Mononuclear cell (primary cell): Measurements from ENCODE around the gene FAM20C. TPM values are rescaled to one million over a fixed set of nuclear protein-coding genes. Genes with fewer than 3 reads are reported as not detected.

Experiments used
- H3K27me3 ChIP-seq: 2 replicates; pipeline ENCODE4 v1.6.0; 2011; ENCODE audit warnings: low read length, control low read depth; ENCODE audit not compliant: insufficient read depth
- H3K4me1 ChIP-seq: 2 replicates; pipeline ENCODE4 v1.5.1; 2011; ENCODE audit warnings: mild to moderate bottlenecking, low read length, control low read depth; ENCODE audit not compliant: insufficient read depth
- H3K4me3 ChIP-seq: 2 replicates; pipeline ENCODE4 v1.5.1; 2011; ENCODE audit warnings: mild to moderate bottlenecking, low read length, moderate library complexity
- H3K9me3 ChIP-seq: 2 replicates; pipeline ENCODE4 v1.5.1; 2011; ENCODE audit warnings: low read depth, mild to moderate bottlenecking, control low read depth, low read length
- total RNA-seq: library from RNA; depleted of rRNA; stranded (reverse); fragments of >200 nt; gene quantifications from one replicate; pipeline ENCODE4 v1.2.3, GENCODE V29; 2012

FAM20C gene
- total RNA-seq, 1 donor, result 15.3 TPM

DNA sequence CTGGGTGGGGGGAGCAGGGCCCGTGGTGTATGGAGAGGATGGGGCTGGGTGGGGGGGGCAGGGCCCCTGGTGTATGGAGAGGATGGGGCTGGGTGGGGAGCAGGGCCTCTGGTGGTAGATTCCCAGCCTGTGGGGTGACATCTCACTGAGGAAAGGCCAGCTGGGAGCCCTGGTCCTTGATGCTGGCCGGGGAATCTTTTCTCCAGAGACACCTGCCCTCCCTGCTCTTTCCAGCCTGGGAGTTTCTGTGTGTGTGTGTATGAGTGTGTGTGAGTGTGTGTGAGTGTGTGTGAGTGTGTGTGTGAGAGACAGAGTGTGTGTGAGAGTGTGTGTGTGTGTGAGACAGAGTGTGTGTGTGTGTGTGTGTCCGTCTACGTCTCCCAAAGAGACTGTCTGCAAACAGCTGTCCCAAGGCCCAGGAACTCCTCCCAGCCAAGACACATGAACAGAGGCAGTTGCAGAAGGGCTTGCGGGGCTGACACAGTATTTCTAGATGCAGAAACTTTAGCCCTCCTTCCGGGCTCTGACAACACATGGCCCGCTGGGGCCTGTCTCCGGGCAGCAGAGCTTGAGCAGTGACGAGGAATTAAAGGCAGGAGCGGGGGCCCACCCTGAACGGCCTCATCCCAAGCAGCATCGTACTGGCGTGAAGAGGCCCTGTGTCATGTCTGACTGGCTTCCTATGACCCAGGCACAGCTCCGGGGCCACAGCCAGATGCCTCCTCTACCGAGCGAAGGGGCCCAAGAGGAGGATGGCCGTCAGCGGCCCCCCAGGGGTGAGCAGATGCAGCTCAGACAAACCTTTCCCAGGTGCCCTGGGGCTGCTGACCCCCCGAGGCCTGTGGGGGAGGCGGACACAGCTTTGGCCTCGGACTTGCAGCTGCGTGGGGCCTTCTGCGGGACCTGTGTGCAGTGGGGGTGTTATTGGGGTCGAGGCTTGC lies 24.3 kb downstream of the FAM20C start:
- Histone ChIP-seq H3K27me3 (no peaks in the 10 kb centered on the region), H3K9me3 (no peaks in the 10 kb centered on the region), H3K4me3 (no peak overlapping the region), H3K4me1 (no peaks in the 10 kb centered on the region)

DNA sequence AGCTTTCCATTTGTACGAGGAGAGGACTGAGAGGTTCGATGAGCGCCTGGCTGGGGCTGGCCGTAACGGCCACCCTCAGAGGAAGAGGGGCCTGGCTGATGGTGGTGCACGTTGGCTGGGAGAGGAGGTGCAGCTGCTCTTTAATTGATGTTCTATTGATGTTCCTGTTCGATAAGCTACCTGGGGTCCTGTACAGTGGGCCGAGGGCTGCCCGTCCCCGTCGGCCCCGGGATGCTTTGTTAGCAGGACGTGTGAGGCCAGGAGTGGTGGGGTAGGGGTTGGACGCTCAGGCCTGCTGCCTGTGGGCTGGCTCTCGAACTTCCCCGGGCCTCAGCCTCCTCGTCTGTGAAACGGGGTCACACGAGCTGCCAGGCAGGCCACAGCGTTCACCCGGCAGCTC lies 25.4 kb downstream of the FAM20C start:
- Histone ChIP-seq H3K4me3 (no peak overlapping the region), H3K27me3 (no peaks in the 10 kb centered on the region), H3K4me1 (no peaks in the 10 kb centered on the region), H3K9me3 (no peaks in the 10 kb centered on the region)

DNA sequence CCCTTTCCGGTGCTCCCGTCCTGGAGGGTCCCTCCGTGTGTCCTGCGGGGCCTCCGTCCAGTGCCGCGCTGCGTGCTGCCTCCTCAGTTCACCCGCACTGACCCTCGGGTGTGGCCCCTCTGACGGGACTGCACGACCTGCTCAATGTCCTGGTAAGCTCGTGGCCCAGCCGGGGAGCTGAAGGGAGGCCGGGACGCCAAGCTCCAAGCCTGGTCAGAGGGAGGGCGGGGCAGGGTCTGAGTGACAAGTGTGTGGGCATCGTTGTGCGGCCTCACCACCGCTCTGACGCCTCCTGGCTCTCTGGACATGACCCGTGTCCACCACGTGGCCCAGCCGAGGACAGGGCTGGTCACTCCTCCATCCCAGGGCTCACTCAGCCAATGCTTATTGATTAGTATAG lies 25.9 kb downstream of the FAM20C start:
- Histone ChIP-seq H3K27me3 (no peaks in the 10 kb centered on the region), H3K4me1 (no peaks in the 10 kb centered on the region), H3K9me3 (no peaks in the 10 kb centered on the region), H3K4me3 (no peak overlapping the region)

DNA sequence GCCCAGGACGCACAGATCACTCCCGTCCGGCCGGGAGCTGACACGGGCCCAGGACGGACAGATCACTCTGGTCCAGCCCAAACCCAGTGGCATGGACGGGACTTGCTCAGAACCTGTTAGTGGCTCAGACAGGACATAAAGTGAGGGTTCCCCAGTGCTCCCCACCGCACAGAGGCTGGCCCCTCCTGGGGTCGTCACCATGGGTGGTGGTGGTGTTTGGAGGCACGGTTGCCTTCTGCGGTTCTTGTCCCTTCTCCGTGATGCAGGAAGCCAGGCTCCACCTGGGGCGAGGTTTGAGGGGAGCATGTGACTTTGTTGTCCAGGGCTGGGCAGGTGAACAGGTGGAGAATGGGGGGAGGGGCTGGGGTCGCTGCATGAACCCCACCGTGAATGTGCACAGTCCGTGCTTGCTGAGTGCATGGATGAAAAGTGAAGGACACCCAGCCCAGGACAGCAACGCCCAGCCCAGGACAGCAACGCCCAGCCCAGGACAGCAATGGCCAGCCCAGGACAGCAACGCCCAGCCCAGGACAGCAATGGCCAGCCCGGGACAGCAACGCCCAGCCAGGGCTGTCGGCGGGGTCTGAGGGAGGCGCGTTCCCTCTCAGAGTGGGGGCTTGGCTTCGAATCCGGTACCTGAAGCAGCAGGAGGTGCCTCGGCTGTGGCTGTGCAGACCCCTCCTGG lies 26.7 kb downstream of the FAM20C start:
- Histone ChIP-seq H3K4me3 (no peak overlapping the region), H3K27me3 (no peaks in the 10 kb centered on the region), H3K4me1 (no peaks in the 10 kb centered on the region), H3K9me3 (no peaks in the 10 kb centered on the region)

DNA sequence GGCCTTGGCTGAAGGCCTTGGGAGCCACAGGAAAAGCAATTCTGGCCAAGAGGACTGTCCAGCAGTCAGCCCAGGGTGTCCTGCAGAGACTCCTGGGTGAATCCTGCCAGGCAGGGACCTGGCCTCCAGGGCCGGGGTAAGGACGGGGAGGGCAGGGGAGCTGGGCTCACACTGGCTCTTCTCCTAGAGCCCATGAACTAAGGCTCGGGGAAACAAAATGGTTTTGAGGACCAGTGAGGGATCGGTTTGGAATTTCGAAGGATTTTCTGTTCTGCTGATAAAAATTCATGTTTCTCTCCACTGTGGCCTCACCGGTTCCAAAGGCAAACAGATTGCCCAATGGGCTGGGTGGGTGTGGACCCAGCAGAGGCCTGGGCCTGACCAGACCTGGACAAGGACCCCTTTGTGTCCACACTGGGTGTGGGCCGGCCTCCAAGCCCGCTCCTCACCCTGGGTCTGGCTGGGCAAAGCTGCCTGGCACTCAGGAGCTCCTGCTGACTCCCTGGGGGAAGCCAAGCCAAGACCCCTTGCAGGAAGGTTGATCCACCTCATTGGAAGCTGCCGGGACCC lies 27.3 kb downstream of the FAM20C start:
- Histone ChIP-seq H3K9me3 (no peaks in the 10 kb centered on the region), H3K27me3 (no peaks in the 10 kb centered on the region)

DNA sequence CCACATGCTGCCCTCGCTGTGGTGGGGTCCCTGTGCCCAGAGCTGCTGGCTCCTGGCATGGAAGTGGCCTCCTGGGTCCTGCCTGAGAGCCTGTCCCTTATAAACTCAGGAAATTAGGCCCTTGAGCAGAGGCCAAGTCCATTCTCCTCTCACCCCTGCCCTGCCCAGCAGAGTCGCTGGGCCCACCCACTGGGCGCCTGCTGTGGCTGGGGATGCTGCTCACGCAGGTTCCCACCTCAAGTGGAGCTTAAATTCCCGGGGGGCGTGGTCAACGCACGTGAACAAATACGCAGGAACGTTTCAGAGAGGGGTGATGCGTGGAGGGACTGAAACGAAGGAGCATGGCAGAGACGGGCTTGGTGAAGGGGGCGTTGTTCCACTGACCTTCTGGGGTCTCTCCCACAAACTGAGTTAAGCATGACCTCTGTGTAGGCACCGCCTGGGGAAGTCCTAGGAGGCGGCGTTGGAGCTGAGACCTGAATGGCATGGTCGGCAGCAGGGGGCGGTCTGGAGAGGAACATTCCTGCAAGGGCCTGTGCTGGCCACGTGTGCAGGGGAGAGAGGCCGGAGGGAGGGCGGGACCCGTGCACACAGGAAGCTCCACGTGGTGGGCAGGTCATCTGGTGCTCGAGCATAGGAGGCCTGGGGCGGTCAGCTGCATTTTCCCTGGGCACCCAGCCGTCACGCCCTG lies 27.9 kb downstream of the FAM20C start:
- Histone ChIP-seq H3K27me3 (no peaks in the 10 kb centered on the region), H3K4me3 (no peak overlapping the region), H3K4me1 (no peaks in the 10 kb centered on the region), H3K9me3 (no peaks in the 10 kb centered on the region)

More for the DNA sequence above, 27.3 kb downstream of the FAM20C start:
- Histone ChIP-seq H3K4me1 (no peaks in the 10 kb centered on the region), H3K4me3 (no peak overlapping the region)

DNA sequence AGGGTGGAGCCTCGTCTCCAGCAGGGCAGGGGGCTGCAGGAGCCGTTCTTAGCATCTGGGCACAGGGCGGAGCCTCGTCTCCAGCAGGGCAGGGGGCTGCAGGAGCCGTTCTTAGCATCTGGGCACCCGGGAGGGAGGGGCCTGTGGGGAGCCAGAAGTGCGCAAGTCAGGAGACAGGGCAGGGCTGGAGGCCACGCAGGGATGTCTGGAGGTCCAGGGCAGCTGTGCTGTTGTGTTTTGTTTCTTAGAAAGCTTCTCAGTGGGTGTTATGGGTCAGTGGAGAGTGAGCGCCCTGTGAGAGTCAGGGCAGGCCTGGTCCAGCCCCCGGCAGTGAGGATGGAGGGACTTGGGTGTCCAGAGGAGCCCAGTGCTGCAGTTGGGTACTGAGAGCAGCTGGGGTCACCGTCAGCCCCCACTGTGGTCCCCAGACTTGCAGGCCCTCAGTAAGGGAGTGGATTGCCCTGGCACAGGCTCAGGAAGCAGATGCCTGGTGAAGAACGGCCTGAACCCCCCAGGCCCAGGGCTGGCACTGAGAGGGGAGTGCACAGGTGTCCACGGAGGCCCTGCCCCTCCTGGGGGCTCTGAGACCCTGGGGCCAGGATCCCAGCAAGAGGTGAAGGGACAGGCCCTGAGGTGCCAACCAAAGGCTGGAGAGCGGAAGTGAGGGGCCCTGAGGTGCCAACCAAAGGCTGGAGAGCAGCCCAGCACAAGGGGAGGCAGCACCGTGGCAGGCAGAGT lies 29.8 kb downstream of the FAM20C start:
- H3K27me3 ChIP-seq, result no peaks in the 10 kb centered on the region
- H3K9me3 ChIP-seq, result no peaks in the 10 kb centered on the region
- no peaks in the 10 kb centered on the region for H3K4me1 ChIP-seq
- H3K4me3 ChIP-seq, result no peak overlapping the region

DNA sequence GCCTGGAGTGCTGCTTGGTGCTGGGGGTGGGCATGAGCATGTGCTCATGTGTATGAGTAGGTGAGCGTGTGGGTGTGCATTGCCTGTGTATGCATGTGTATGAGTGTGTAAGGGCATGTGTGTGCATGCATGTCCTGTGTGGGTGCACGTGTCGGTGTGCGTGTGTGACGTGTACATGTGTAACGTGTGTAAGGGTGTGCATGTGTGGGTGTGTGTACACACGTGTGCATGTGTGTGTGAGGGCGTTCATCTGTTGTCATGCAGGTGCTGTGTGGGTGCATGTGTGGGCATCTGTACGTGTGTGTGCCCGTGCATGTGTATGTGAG lies 30.3 kb downstream of the FAM20C start:
- Histone ChIP-seq H3K4me3 (no peak overlapping the region), H3K27me3 (no peaks in the 10 kb centered on the region), H3K9me3 (no peaks in the 10 kb centered on the region), H3K4me1 (no peaks in the 10 kb centered on the region)

DNA sequence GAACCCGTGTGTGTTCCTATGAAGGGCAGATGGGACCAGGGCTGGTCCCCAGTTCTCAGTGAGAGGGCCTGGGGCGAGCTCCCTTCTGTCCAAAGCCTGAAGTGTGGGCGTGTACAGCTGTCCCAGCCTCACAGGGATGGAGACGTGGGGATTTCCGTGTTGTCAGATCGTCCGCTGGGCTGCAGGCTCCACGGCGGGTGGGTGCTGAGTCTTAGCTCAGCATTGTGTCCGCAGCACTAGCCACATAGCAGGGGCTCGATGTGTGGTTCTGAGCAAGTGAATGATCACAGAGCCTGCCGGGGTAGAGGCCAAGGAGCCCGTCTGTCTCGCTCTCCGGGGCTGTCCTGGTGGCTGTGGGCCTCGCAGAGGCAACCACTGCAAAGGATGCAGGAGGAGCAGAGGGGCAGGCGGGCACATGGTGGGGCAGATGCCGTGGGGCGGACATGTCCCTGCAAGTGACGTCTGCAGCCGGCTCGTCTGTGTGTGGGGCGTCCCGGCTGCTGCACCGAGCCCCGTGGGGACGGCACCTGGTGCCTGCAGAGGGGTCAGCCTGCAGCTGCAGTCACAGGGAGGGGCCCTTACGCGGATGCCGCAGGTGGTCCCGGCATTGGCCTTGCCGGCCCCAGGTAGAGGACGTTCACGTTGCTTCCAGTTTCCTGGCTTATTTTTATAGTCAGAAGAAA lies 30.9 kb downstream of the FAM20C start:
- H3K27me3 ChIP-seq, result no peaks in the 10 kb centered on the region
- H3K9me3 ChIP-seq, result no peaks in the 10 kb centered on the region
- H3K4me3 ChIP-seq, result no peak overlapping the region
- no peaks in the 10 kb centered on the region for H3K4me1 ChIP-seq

DNA sequence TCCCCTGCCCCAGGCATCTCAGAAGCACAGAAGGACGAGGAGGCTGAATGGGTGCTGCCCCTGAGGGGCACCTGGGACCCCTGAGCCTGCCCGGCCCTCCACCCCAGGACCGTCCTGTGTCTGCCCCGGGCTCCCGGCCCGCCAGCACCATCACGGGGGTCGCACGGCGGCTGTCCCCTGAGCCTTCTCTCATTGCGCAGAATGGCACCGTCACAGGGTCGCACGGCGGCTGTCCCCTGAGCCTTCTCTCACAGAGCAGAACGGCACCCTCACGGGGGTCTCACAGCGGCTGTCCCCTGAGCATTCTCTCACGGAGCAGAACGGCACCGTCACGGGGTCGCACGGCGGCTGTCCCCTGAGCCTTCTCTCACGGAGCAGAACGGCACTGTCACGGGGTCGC lies 31.5 kb downstream of the FAM20C start:
- no peaks in the 10 kb centered on the region for H3K4me1 ChIP-seq
- H3K27me3 ChIP-seq, result no peaks in the 10 kb centered on the region
- H3K9me3 ChIP-seq, result no peaks in the 10 kb centered on the region

DNA sequence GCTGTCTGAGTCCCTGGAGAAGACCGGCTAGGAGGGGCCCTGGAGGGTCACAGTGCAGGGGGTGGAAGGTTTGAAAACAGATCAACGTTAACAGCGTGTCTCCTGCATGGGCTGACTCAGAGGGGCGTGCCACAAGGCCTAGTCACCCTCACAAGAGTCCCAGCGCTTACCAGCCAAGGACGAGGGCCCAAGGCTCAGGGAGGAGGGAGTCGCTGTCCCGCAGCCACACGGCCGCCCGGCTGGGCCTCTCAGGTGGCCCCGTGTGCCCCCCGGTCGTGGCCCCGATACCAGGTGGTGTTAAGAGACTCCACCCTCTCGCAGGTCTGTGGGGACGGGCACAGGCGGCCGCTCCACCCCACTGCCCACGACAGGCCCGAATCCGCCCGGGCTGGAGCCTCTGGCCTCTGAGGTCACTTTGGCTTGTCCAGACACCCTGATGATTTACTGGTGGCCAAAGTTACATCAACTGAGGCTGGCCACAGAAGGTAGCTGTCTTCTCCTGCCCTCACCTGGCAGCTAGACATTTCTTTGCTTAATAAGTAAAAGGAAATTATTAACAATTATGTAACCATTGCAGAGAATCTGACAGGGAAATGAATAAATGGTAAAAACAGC lies 34.0 kb downstream of the FAM20C start:
- Histone ChIP-seq H3K9me3 (no peaks in the 10 kb centered on the region), H3K4me1 (no peaks in the 10 kb centered on the region), H3K27me3 (no peaks in the 10 kb centered on the region), H3K4me3 (no peak overlapping the region)

More for the DNA sequence above, 31.5 kb downstream of the FAM20C start:
- H3K4me3 ChIP-seq, result no peak overlapping the region

DNA sequence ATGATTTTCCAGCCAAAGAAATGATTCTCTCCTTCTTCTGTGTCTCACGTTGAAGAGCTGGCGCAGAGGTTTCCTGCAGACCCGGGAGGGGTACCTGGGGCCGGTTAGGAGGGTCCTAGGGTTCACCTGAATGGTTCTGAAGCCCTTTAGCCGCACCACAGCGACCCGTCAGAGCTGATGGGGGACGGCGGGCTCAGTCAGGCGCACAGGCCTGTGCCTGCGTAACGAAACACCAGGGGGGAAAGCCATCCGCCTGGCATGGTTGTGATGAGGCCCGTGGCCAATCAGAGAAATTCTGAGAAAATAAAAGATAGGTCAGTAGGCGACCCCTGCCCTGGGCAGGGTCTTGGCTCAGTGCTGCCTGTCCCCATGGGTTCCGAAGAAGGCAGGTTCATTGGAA lies 35.6 kb downstream of the FAM20C start:
- no peaks in the 10 kb centered on the region for H3K27me3 ChIP-seq
- no peak overlapping the region for H3K4me3 ChIP-seq
- H3K9me3 ChIP-seq, result no peaks in the 10 kb centered on the region
- no peaks in the 10 kb centered on the region for H3K4me1 ChIP-seq

DNA sequence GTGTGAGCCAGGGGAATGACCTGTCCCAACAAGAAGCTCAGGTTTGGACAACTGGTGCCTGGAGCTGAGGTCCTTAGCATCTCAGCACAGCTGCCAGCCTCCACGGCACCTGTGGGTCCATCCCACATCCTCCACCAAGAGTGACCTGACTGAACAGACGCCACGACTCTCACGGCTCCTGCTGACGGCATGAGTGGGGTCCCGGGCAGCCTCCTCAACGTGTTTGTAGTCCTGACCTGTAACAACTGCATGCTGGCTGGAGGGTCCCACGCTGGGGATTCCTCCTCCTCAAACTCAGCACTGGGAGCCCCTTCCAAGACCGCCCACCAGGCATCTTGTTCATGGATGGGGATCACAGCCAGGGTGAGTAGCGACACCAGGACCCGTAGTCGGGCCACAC lies 36.2 kb downstream of the FAM20C start:
- Histone ChIP-seq H3K4me3 (no peak overlapping the region), H3K27me3 (no peaks in the 10 kb centered on the region), H3K4me1 (no peaks in the 10 kb centered on the region), H3K9me3 (no peaks in the 10 kb centered on the region)
